Esophagus squamous epithelium (tissue), 5 donors: ENCODE data around the gene RASEF. TPM values are rescaled to one million over a fixed set of nuclear protein-coding genes. Genes with fewer than 3 reads are reported as not detected.

ENCODE experiments used
- DNase-seq: peaks from one replicate; lab custom pipeline; 2025; lab: John Stamatoyannopoulos, UW
- H3K27ac ChIP-seq, 4 donors: fragments of 200-600 bp; sonication (generic); one replicate each; pipeline ENCODE4 v1.5.1; 2016 to 2019; ENCODE audit warnings: mild to moderate bottlenecking in 1 of 4
- H3K27me3 ChIP-seq, 4 donors: fragments of 200-600 bp; sonication (generic); 1 replicate in 3 of 4; 2 replicates in 1 of 4; pipeline versions ENCODE4 v1.5.1 to v1.6.0; 2017 to 2021; ENCODE audit warnings: antibody characterized with exemption in 1 of 4
- H3K36me3 ChIP-seq, 3 donors: fragments of 200-600 bp; sonication (generic); one replicate each; pipeline ENCODE4 v1.5.1; 2016 to 2019
- H3K4me1 ChIP-seq, 3 donors: fragments of 200-600 bp; sonication (generic); one replicate each; pipeline ENCODE4 v1.5.1; 2017 to 2019
- H3K4me3 ChIP-seq, 4 donors: fragments of 200-600 bp; sonication (generic); 1 replicate in 3 of 4; 2 replicates in 1 of 4; pipeline ENCODE4 v1.5.1; 2016 to 2019; ENCODE audit warnings: mild to moderate bottlenecking in 2 of 4, moderate library complexity in 1 of 4
- H3K9me3 ChIP-seq, 3 donors: fragments of 200-600 bp; sonication (generic); one replicate each; pipeline ENCODE4 v1.5.1; 2016 to 2019
- POLR2A ChIP-seq, 4 donors: fragments of 450-650 bp; IDR thresholded peaks; one replicate each; pipeline ENCODE4 v1.6.1; 2017; ENCODE audit warnings: antibody characterized with exemption in 4 of 4, mild to moderate bottlenecking in 4 of 4, moderate library complexity in 3 of 4
- WGBS, 2 donors: methylation state at CpG; one replicate each; pipeline ENCODE4 v1.1.5; 2018; 5-methylcytosine and 5-hydroxymethylcytosine counted together
- intact Hi-C: fragments of 100-400 bp; cut with DNase I; formaldehyde crosslinking; loops from one replicate; pipeline ENCODE4 v1.15.0; 2022
- total RNA-seq, 4 donors: library from RNA; depleted of rRNA; stranded (reverse); fragments of >200 nt; gene quantifications; one replicate each; pipeline ENCODE4 v1.1.0, GENCODE V29; 2016
- TF ChIP-seq, protein P1 (sequence below), 6 experiments: fragments of 450-650 bp in 4 of 6; fragments of 200-600 bp in 2 of 6; sonication (generic) in 2 of 6; IDR thresholded peaks; one replicate each; pipeline ENCODE4 v1.5.1; 2016 to 2019; ENCODE audit warnings: antibody characterized with exemption in 6 of 6, mild to moderate bottlenecking in 4 of 6, moderate library complexity in 4 of 6
- donor health status: DM: yes; HTN: yes; CAD: no.

The RASEF gene
- total RNA-seq, 4 donors from 2014 or later: 9.1 to 17.4 (median 13.5) TPM

DNA sequence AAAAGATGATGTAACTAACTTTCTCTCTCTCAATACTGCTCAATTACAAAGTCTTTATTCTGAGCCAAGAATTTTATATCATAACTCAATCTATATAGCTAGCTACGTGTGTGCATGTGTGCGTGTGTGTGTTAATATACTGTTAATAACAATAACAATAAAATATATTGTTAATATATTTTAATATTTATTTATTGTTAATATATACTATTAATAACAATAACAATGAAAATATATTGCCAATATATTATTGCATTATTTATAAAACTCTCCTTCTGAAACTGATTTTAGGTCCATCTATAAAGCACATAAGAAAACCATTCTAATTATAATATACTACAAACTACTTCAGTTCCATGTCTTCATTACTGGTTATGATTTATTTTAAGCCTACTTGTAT is 60.6 kb downstream of the RASEF start:
- Histone ChIP-seq H3K27me3 (no peaks in the 10 kb centered on the region), H3K4me3 (no peak overlapping the region), H3K4me1 (no peaks in the 10 kb centered on the region), H3K27ac (no peak overlapping the region), H3K9me3 (no peaks in the 10 kb centered on the region), H3K36me3 (peaks cover 0 to 6% (median 0%) of the 10 kb centered on the region in 3 donors)
- WGBS, 2 donors: 90 to 93% methylated on average over 2 of the region's 2 CpGs
- intact Hi-C loops: no loop called here
- TF ChIP-seq POLR2A (IDR thresholded peaks at IDR 0.05): no peak
- TF ChIP-seq, protein P1, sequence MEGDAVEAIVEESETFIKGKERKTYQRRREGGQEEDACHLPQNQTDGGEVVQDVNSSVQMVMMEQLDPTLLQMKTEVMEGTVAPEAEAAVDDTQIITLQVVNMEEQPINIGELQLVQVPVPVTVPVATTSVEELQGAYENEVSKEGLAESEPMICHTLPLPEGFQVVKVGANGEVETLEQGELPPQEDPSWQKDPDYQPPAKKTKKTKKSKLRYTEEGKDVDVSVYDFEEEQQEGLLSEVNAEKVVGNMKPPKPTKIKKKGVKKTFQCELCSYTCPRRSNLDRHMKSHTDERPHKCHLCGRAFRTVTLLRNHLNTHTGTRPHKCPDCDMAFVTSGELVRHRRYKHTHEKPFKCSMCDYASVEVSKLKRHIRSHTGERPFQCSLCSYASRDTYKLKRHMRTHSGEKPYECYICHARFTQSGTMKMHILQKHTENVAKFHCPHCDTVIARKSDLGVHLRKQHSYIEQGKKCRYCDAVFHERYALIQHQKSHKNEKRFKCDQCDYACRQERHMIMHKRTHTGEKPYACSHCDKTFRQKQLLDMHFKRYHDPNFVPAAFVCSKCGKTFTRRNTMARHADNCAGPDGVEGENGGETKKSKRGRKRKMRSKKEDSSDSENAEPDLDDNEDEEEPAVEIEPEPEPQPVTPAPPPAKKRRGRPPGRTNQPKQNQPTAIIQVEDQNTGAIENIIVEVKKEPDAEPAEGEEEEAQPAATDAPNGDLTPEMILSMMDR (IDR thresholded peaks at IDR 0.05): no peak
- DNase-seq: no peak

DNA sequence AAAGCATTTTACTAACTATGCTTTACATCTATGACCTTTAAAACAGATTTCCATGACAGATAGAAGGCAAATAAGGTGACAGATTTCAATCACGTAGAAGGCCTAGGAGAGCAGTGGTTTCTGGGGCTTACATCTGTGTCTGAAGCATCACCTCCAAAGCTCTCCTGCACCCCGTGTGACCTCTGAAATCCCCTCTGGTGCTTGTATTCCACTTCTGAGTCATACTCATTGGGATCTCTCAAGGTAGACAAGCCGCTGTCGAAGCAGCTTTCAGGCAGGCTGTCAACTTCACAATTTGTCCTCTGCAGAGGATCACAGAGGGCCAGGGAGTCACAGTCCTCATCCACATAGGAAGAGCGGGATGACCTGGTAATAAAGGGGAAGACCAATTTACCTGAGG is 62.2 kb downstream of the RASEF start:
- no peak overlapping the region for H3K4me3 ChIP-seq
- H3K36me3 ChIP-seq: peaks cover 0 to 6% (median 0%) of the 10 kb centered on the region in 3 donors
- no peaks in the 10 kb centered on the region for H3K4me1 ChIP-seq
- TF ChIP-seq, protein P1 (IDR thresholded peaks at IDR 0.05): no peak
- TF ChIP-seq POLR2A (IDR thresholded peaks at IDR 0.05): no peak
- H3K27me3 ChIP-seq: no peaks in the 10 kb centered on the region
- no peaks in the 10 kb centered on the region for H3K9me3 ChIP-seq
- no peak for DNase-seq
- 80 to 90% methylated on average over 4 to 5 of the region's 5 CpGs for WGBS, 2 donors
- intact Hi-C loops: no loop called here
- H3K27ac ChIP-seq: no peak overlapping the region

DNA sequence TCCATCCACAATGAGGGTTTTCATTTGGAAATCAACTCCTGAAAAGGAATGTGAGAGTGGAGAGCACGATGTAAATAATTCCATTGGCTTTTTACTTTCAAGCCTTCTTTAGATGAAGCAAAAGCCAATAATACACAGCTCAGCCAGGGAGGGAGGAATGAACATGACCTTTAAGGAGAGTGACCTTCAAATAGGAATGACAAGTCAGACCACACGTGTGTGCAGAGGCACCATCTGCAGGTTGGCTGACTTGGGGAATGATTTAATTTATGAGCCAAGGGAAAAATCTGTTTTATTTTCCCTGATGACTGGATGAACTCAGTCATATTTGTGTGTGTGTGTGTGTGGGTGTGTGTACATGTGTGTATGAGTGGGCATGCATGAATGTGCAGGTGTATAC is 64.5 kb downstream of the RASEF start:
- H3K27me3 ChIP-seq: no peaks in the 10 kb centered on the region
- WGBS, 2 donors: 26% methylated on average over 2 of the region's 2 CpGs

DNA sequence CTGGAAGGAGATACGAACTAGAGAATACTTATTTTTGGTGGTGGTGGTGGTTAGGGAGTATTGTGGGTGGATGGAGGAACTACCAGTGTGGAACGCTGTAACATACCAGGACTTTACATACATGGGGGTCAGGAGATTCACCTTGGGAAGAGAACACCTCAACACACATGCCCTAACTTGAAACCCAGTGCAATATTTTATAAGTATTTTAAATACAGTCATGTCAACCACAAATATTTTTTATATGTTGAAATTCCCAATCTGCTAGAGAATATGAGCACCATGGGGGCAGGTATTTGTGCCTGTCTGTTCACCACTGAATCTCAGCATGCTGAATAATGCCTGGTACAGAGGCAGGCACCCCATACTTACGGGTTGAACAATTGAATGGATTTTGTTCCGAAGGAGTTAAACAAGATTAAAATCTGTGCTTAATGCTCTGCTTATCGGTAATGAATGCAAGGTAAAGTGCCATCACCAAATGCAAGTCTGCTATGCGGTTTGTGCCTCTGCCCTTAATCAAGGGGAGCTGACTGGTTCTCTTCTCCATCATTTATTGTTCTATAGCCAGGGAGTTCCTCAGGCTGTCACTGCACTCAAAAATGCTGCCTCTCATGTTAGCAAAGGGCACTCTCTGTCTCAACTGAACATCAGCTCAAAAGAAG is 65.3 kb downstream of the RASEF start:
- no peaks in the 10 kb centered on the region for H3K9me3 ChIP-seq
- DNase-seq: no peak
- 90 to 97% methylated on average over 6 of the region's 6 CpGs for WGBS, 2 donors
- intact Hi-C loops: no loop called here
- TF ChIP-seq POLR2A (IDR thresholded peaks at IDR 0.05): no peak
- TF ChIP-seq, protein P1 (IDR thresholded peaks at IDR 0.05): no peak
- no peak overlapping the region for H3K4me3 ChIP-seq
- no peaks in the 10 kb centered on the region for H3K4me1 ChIP-seq
- H3K36me3 ChIP-seq: peaks cover 0 to 6% (median 0%) of the 10 kb centered on the region in 3 donors
- no peak overlapping the region for H3K27ac ChIP-seq
- H3K27me3 ChIP-seq: no peaks in the 10 kb centered on the region

More for the DNA sequence above, 64.5 kb downstream of the RASEF start:
- intact Hi-C loops: no loop called here
- H3K9me3 ChIP-seq: no peaks in the 10 kb centered on the region
- no peak overlapping the region for H3K4me3 ChIP-seq
- no peaks in the 10 kb centered on the region for H3K4me1 ChIP-seq
- H3K36me3 ChIP-seq: peaks cover 0 to 6% (median 0%) of the 10 kb centered on the region in 3 donors
- no peak overlapping the region for H3K27ac ChIP-seq
- no peak for DNase-seq
- no peak for TF ChIP-seq POLR2A (IDR thresholded peaks at IDR 0.05)
- TF ChIP-seq, protein P1 (IDR thresholded peaks at IDR 0.05): no peak

- no peak for DNase-seq
- no peaks in the 10 kb centered on the region for H3K4me1 ChIP-seq
- 77 to 80% methylated on average over 4 of the region's 4 CpGs for WGBS, 2 donors
- H3K4me3 ChIP-seq: no peak overlapping the region
- TF ChIP-seq POLR2A (IDR thresholded peaks at IDR 0.05): no peak
- TF ChIP-seq, protein P1 (IDR thresholded peaks at IDR 0.05): no peak
- intact Hi-C loops: no loop called here
- H3K27ac ChIP-seq: no peak overlapping the region
- H3K9me3 ChIP-seq: no peaks in the 10 kb centered on the region
- H3K36me3 ChIP-seq: peaks cover 0 to 6% (median 0%) of the 10 kb centered on the region in 3 donors
- no peaks in the 10 kb centered on the region for H3K27me3 ChIP-seq
Measured at GRCh38 chr9:82996941-82997340, 66.0 kb downstream of the RASEF start.
